Endodermal cell (in vitro differentiated cells): ENCODE data around the gene KBTBD12. TPM values are rescaled to one million over a fixed set of nuclear protein-coding genes. Genes with fewer than 3 reads are reported as not detected.

ENCODE experiments used
- DNase-seq: peaks from one replicate; pipeline ENCODE4 v3.0.0-alpha.2; 2017
- H3K27ac ChIP-seq: 2 replicates; pipeline ENCODE4 v1.5.1; 2013; ENCODE audit warnings: mild to moderate bottlenecking, low read depth, low read length, moderate library complexity
- H3K27me3 ChIP-seq: 2 replicates; pipeline ENCODE4 v1.6.1; 2013; ENCODE audit warnings: mild to moderate bottlenecking, low read length, moderate library complexity; ENCODE audit not compliant: insufficient read depth, control insufficient read depth, poor library complexity, severe bottlenecking
- H3K36me3 ChIP-seq: 2 replicates; pipeline ENCODE4 v1.7.0; 2013; ENCODE audit warnings: mild to moderate bottlenecking, low read length, moderate library complexity; ENCODE audit not compliant: control insufficient read depth, insufficient read depth
- H3K4me1 ChIP-seq: one replicate; pipeline ENCODE4 v1.7.0; 2013; ENCODE audit warnings: low read length; ENCODE audit not compliant: control insufficient read depth, insufficient read depth
- H3K4me3 ChIP-seq: 2 replicates; pipeline ENCODE4 v1.5.1; 2013; ENCODE audit warnings: mild to moderate bottlenecking, low read length, moderate library complexity
- H3K9ac ChIP-seq: 2 replicates; pipeline ENCODE4 v1.6.1; 2013; ENCODE audit warnings: mild to moderate bottlenecking, low read length, moderate library complexity; ENCODE audit not compliant: poor library complexity, severe bottlenecking; ENCODE audit errors: extremely low read depth
- H3K9me3 ChIP-seq: 2 replicates; pipeline ENCODE4 v1.6.1; 2013; ENCODE audit warnings: mild to moderate bottlenecking, low read length, moderate library complexity; ENCODE audit not compliant: control insufficient read depth
- H3K27ac Mint-ChIP-seq: 2 replicates; pipeline ENCODE4 v1.8.0; 2020; ENCODE audit warnings: mixed read lengths
- H3K27me3 Mint-ChIP-seq: 2 replicates; pipeline ENCODE4 v1.8.0; 2021; ENCODE audit warnings: mild to moderate bottlenecking, mixed read lengths; ENCODE audit not compliant: insufficient read depth
- H3K36me3 Mint-ChIP-seq: 2 replicates; pipeline ENCODE4 v1.8.0; 2020; ENCODE audit warnings: low read depth, mixed read lengths
- H3K4me1 Mint-ChIP-seq: 2 replicates; pipeline ENCODE4 v1.8.0; 2020; ENCODE audit warnings: mixed read lengths
- H3K4me3 Mint-ChIP-seq: 2 replicates; pipeline ENCODE4 v1.8.0; 2020; ENCODE audit warnings: mild to moderate bottlenecking, moderate library complexity, mixed read lengths
- H3K9me3 Mint-ChIP-seq: 2 replicates; pipeline ENCODE4 v1.8.0; 2020; ENCODE audit warnings: mild to moderate bottlenecking, mixed read lengths
- CTCF ChIP-seq: fragments of 200-600 bp; sonication (generic); conservative IDR thresholded peaks from 2 replicates; pipeline ENCODE4 v1.5.0; 2021; ENCODE audit warnings: antibody characterized with exemption, mild to moderate bottlenecking
- WGBS, 2 experiments: methylation state at CpG; one replicate each; pipeline versions ENCODE4 v1.1.5 to v1.1.7; 2013; ENCODE audit warnings: missing lambda C conversion rate in 2 of 2, mixed read lengths in 1 of 2; ENCODE audit not compliant: insufficient coverage in 1 of 2, insufficient read length in 1 of 2; 5-methylcytosine and 5-hydroxymethylcytosine counted together
- total RNA-seq, 2 donors: library from RNA; stranded (reverse); fragmentation: NEBNext Ultra II Directional in 1 of 2; extraction: Animal tissue kit (Norgen Biotek cat#: 25700) in 1 of 2; gene quantifications; 2 replicates in 1 of 2; 3 replicates in 1 of 2; pipeline ENCODE4 v1.2.1, GENCODE V29; 2021

The KBTBD12 gene
- total RNA-seq, 2 donors from 2014 or later, result 0.24 to 0.42 TPM

GRCh38 chr3:127951276-127951675 lies 36.2 kb downstream of the KBTBD12 start:
- Mint-ChIP-seq H3K27me3 (peaks cover 5% of the 10 kb centered on the region), H3K4me1 (no peaks in the 10 kb centered on the region), H3K27ac (no peak overlapping the region), H3K4me3 (no peak overlapping the region), H3K9me3 (no peaks in the 10 kb centered on the region), H3K36me3 (no peaks in the 10 kb centered on the region)
- Histone ChIP-seq H3K9ac (no peak overlapping the region), H3K36me3 (no peaks in the 10 kb centered on the region), H3K4me1 (no peaks in the 10 kb centered on the region), H3K9me3 (no peaks in the 10 kb centered on the region), H3K27me3 (peaks cover 24% of the 10 kb centered on the region), H3K4me3 (no peak overlapping the region), H3K27ac (no peak overlapping the region)
- no peak for DNase-seq
- TF ChIP-seq CTCF, result no peak
- WGBS, 2 experiments, result 78 to 89% methylated on average over 1 of the region's 1 CpG

GRCh38 chr3:127953091-127954035 lies 38.3 kb downstream of the KBTBD12 start:
- H3K4me3 ChIP-seq, result no peak overlapping the region
- H3K9ac ChIP-seq, result no peak overlapping the region
- Mint-ChIP-seq H3K4me1 (no peaks in the 10 kb centered on the region), H3K27me3 (no peaks in the 10 kb centered on the region), H3K36me3 (no peaks in the 10 kb centered on the region), H3K4me3 (no peak overlapping the region), H3K27ac (no peak overlapping the region), H3K9me3 (no peaks in the 10 kb centered on the region)
- H3K4me1 ChIP-seq, result no peaks in the 10 kb centered on the region
- H3K36me3 ChIP-seq, result no peaks in the 10 kb centered on the region
- H3K27me3 ChIP-seq, result peaks cover 12% of the 10 kb centered on the region
- 83 to 88% methylated on average over 6 of the region's 6 CpGs for WGBS, 2 experiments
- no peak for TF ChIP-seq CTCF
- no peak for DNase-seq
- no peak overlapping the region for H3K27ac ChIP-seq
- no peaks in the 10 kb centered on the region for H3K9me3 ChIP-seq

GRCh38 chr3:127954640-127955039 lies 39.6 kb downstream of the KBTBD12 start:
- Mint-ChIP-seq H3K9me3 (no peaks in the 10 kb centered on the region), H3K36me3 (no peaks in the 10 kb centered on the region), H3K27ac (no peak overlapping the region), H3K4me1 (no peaks in the 10 kb centered on the region), H3K27me3 (no peaks in the 10 kb centered on the region), H3K4me3 (no peak overlapping the region)
- no peak for DNase-seq
- Histone ChIP-seq H3K4me1 (no peaks in the 10 kb centered on the region), H3K27ac (no peak overlapping the region), H3K9me3 (no peaks in the 10 kb centered on the region), H3K27me3 (peaks cover 12% of the 10 kb centered on the region), H3K36me3 (no peaks in the 10 kb centered on the region), H3K9ac (no peak overlapping the region), H3K4me3 (no peak overlapping the region)
- 81 to 87% methylated on average over 6 of the region's 6 CpGs for WGBS, 2 experiments
- no peak for TF ChIP-seq CTCF
